Thymus (tissue), 11 donors: ENCODE data around the gene OXNAD1. TPM values are rescaled to one million over a fixed set of nuclear protein-coding genes. Genes with fewer than 3 reads are reported as not detected.

Source experiments
- DNase-seq, 9 donors: peaks; one replicate each; pipeline ENCODE4 v3.0.0-alpha.2; 2013; ENCODE audit warnings: low spot score in 9 of 9, low read depth in 6 of 9, missing footprints in 1 of 9
- H3K27ac ChIP-seq, 2 donors: one replicate each; pipeline ENCODE4 v1.5.1; 2013; ENCODE audit warnings: control low read depth in 1 of 2, low read depth in 1 of 2, low read length in 1 of 2, mild to moderate bottlenecking in 1 of 2, moderate library complexity in 1 of 2
- H3K27me3 ChIP-seq, 2 donors: one replicate each; pipeline ENCODE4 v1.5.1; 2013; ENCODE audit warnings: low read length in 1 of 2; ENCODE audit not compliant: control insufficient read depth in 2 of 2, insufficient read depth in 1 of 2
- H3K36me3 ChIP-seq, 2 donors: one replicate each; pipeline ENCODE4 v1.5.1; 2013; ENCODE audit warnings: low read length in 1 of 2, mild to moderate bottlenecking in 1 of 2, moderate library complexity in 1 of 2; ENCODE audit not compliant: control insufficient read depth in 2 of 2, insufficient read depth in 2 of 2
- H3K4me1 ChIP-seq, 2 donors: one replicate each; pipeline ENCODE4 v1.5.1; 2013; ENCODE audit warnings: low read length in 2 of 2; ENCODE audit not compliant: control insufficient read depth in 2 of 2, insufficient read depth in 2 of 2
- H3K4me3 ChIP-seq, 2 donors: one replicate each; pipeline ENCODE4 v1.5.1; 2013; ENCODE audit warnings: low read length in 2 of 2, control low read depth in 1 of 2, mild to moderate bottlenecking in 1 of 2
- H3K9me3 ChIP-seq, 2 donors: one replicate each; pipeline ENCODE4 v1.5.1; 2013; ENCODE audit warnings: low read length in 1 of 2, mild to moderate bottlenecking in 1 of 2; ENCODE audit not compliant: control insufficient read depth in 2 of 2, insufficient read depth in 1 of 2
- WGBS: extraction: QIAGEN DNeasy Blood & Tissue Kit; methylation state at CpG from one replicate; pipeline ENCODE4 v1.1.7; 2013; 5-methylcytosine and 5-hydroxymethylcytosine counted together
- polyA plus RNA-seq: library from polyadenylated mRNA; stranded (reverse); fragments of 200-250 nt; gene quantifications from one replicate; pipeline ENCODE4 v1.2.3, GENCODE V29; 2013
- total RNA-seq: library from RNA; stranded (reverse); fragments of 120-200 nt; gene quantifications from one replicate; pipeline ENCODE4 v1.2.4, GENCODE V29; 2013
- donor health status: healthy.

OXNAD1 gene
- total and polyA plus RNA-seq, 2 donors, result 31.6 to 34.4 TPM

GRCh38 chr3:16260046-16260445 is 5.0 kb upstream of the OXNAD1 start:
- Histone ChIP-seq H3K4me1 (peaks cover 7 to 27% of the 10 kb centered on the region in 2 donors), H3K36me3 (peaks cover 0 to 12% of the 10 kb centered on the region in 2 donors)
- 99% methylated on average over 1 of the region's 1 CpG for WGBS

GRCh38 chr3:16262174-16262573 is 2.8 kb upstream of the OXNAD1 start:
- peaks cover 0 to 12% of the 10 kb centered on the region in 2 donors for H3K36me3 ChIP-seq
- peaks cover 9 to 30% of the 10 kb centered on the region in 2 donors for H3K4me1 ChIP-seq
- no peaks in the 10 kb centered on the region for H3K9me3 ChIP-seq
- H3K27me3 ChIP-seq, result no peaks in the 10 kb centered on the region
- no peak for DNase-seq
- 87% methylated on average over 4 of the region's 4 CpGs for whole genome bisulfite sequencing
- no peak overlapping the region for H3K27ac ChIP-seq
- no peak overlapping the region for H3K4me3 ChIP-seq

More at GRCh38 chr3:16260046-16260445, 5.0 kb upstream of the OXNAD1 start:
- Histone ChIP-seq H3K9me3 (no peaks in the 10 kb centered on the region), H3K4me3 (no peak overlapping the region), H3K27me3 (no peaks in the 10 kb centered on the region), H3K27ac (no peak overlapping the region)
- DNase-seq, result no peak

DNA sequence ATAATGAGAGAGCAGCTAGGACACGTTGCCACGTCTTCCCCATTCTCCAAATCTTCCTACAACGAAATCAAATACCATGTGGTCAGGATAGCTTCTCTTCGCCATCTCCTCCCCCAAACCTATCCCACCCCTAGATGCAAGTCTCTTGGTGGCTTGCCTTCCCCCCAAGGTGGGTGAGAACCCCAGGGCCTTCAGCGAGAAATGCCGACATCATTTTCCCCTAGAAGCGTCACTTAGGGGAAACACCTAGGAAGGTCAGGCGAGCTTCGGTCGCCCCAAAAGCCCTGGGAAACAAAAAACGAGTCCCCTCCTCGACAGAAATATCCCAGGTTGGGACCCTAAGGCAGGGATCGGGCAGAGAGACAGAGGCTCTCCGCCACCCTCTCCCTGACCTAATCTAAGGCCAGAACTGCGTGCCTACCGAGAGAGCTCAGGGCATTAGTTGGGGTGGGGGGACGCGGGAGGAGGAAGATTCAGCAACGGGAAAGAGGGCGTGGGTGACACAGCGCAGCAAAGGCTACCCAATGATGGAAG is 771 bp upstream of the OXNAD1 start:
- peaks cover 0 to 10% of the 10 kb centered on the region in 2 donors for H3K36me3 ChIP-seq
- WGBS, result under 1% methylated on average over 21 of the region's 21 CpGs
- H3K9me3 ChIP-seq, result no peaks in the 10 kb centered on the region
- no peak for DNase-seq
- peak overlapping the region; percentile 75 to 88 for H3K27ac ChIP-seq
- H3K27me3 ChIP-seq, result no peaks in the 10 kb centered on the region
- peaks cover 4 to 21% of the 10 kb centered on the region in 2 donors for H3K4me1 ChIP-seq
- peak overlapping the region; percentile 62 to 82 for H3K4me3 ChIP-seq

GRCh38 chr3:16265455-16265786 is 409 bp downstream of the OXNAD1 start:
- Histone ChIP-seq H3K9me3 (no peaks in the 10 kb centered on the region), H3K4me3 (peak overlapping the region; percentile 62 to 82), H3K36me3 (peaks cover 0 to 9% of the 10 kb centered on the region in 2 donors), H3K27me3 (no peaks in the 10 kb centered on the region), H3K4me1 (peaks cover 3 to 17% of the 10 kb centered on the region in 2 donors), H3K27ac (peak overlapping the region; percentile 75 to 83)
- under 1% methylated on average over 6 of the region's 6 CpGs for WGBS
- no peak for DNase-seq

GRCh38 chr3:16266714-16267113 is 1.7 kb downstream of the OXNAD1 start:
- DNase-seq, result no peak
- Histone ChIP-seq H3K4me3 (no peak overlapping the region), H3K36me3 (peaks cover 7 to 15% of the 10 kb centered on the region in 2 donors), H3K27ac (peak overlapping the region in 1 of 2 donors; percentile 39), H3K9me3 (no peaks in the 10 kb centered on the region), H3K4me1 (peaks cover 3 to 17% of the 10 kb centered on the region in 2 donors), H3K27me3 (no peaks in the 10 kb centered on the region)
- WGBS, result 95% methylated on average over 3 of the region's 3 CpGs

DNA sequence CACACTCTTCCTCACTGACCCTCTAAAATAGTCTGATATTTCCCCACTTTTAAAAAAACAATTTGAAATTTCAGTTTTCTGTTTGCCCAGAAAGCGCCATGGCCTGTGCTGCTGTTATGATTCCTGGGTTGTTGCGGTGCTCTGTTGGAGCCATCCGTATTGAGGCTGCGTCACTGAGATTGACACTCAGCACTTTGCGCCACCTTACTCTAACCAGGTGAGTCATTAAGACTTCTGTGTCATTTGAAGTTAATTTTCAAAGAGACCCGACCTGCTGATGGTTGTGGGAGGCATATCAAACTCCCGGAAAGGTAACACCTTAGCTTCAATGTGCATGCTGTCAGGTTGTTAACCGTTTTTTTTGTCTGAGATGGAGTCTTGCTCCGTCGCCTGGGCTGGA is 5.8 kb downstream of the OXNAD1 start:
- Histone ChIP-seq H3K4me1 (peaks cover under 1 to 10% of the 10 kb centered on the region in 2 donors), H3K27me3 (no peaks in the 10 kb centered on the region), H3K36me3 (peaks cover 7 to 23% of the 10 kb centered on the region in 2 donors), H3K9me3 (no peaks in the 10 kb centered on the region), H3K4me3 (no peak overlapping the region), H3K27ac (no peak overlapping the region)
- DNase-seq, result no peak
- WGBS, result 98% methylated on average over 10 of the region's 10 CpGs

GRCh38 chr3:16272588-16272987 is 7.6 kb downstream of the OXNAD1 start:
- 98% methylated on average over 1 of the region's 1 CpG for WGBS
- Histone ChIP-seq H3K4me3 (no peak overlapping the region), H3K27me3 (no peaks in the 10 kb centered on the region), H3K27ac (no peak overlapping the region), H3K36me3 (peaks cover 10 to 29% of the 10 kb centered on the region in 2 donors), H3K9me3 (no peaks in the 10 kb centered on the region), H3K4me1 (peaks cover 0 to 3% of the 10 kb centered on the region in 2 donors)
- no peak for DNase-seq

DNA sequence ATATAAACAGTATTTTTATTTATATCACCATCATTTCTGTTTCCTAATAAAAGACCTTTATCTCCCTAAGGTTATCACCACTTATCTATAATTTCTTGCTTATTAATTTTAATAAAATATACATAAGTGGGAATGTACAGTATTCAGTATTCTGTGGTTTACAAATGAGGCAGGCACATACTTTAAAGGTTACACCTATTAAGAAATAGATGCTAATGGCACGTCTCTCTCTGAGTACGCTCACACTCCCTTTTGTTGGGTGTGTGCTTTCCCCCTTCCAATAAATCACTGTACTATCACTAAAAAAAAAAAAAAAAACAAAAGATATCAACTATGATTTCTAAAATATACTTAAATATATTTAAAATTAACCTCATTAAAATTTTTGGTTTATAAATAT is 8.9 kb downstream of the OXNAD1 start:
- Histone ChIP-seq H3K27me3 (no peaks in the 10 kb centered on the region), H3K36me3 (peaks cover 10 to 35% of the 10 kb centered on the region in 2 donors), H3K4me1 (no peaks in the 10 kb centered on the region), H3K4me3 (no peak overlapping the region), H3K27ac (no peak overlapping the region), H3K9me3 (no peaks in the 10 kb centered on the region)
- DNase-seq, result no peak
- WGBS, result over 99% methylated on average over 2 of the region's 2 CpGs

GRCh38 chr3:16277471-16277870 is 12.5 kb downstream of the OXNAD1 start:
- Histone ChIP-seq H3K27me3 (no peaks in the 10 kb centered on the region), H3K27ac (no peak overlapping the region), H3K4me1 (no peaks in the 10 kb centered on the region), H3K4me3 (no peak overlapping the region), H3K9me3 (no peaks in the 10 kb centered on the region), H3K36me3 (peaks cover 3 to 17% of the 10 kb centered on the region in 2 donors)
- 98% methylated on average over 3 of the region's 3 CpGs for WGBS
- no peak for DNase-seq
